K562 (cell line): ENCODE data around the gene C16orf96. TPM values are rescaled to one million over a fixed set of nuclear protein-coding genes. Genes with fewer than 3 reads are reported as not detected.

Source experiments
- CBFA2T3 ChIP-seq: fragments of 450-650 bp; IDR thresholded peaks from 2 replicates; pipeline ENCODE4 v1.6.1; 2017
- CHD7 ChIP-seq: fragments of 200-600 bp; sonication (generic); IDR thresholded peaks from one replicate; pipeline ENCODE4 v1.6.1; 2012; ENCODE audit warnings: mild to moderate bottlenecking, low read depth, low read length, inconsistent platforms
- NR1H2 ChIP-seq: sonication (generic); formaldehyde crosslinking; IDR thresholded peaks from 2 replicates; pipeline ENCODE4 v1.4.0; 2020; ENCODE audit warnings: mild to moderate bottlenecking, missing genetic modification reagents
- ZBTB11 ChIP-seq, 3 experiments: fragments of 200-800 bp in 1 of 3; fragments of 250-450 bp in 1 of 3; fragments of 450-650 bp in 1 of 3; sonication (Bioruptor Pico) in 1 of 3; sonication (Bioruptor generic) in 1 of 3; formaldehyde crosslinking in 1 of 3; IDR thresholded peaks; 2 replicates each; pipeline versions ENCODE4 v1.6.1 to v1.8.0; 2016 to 2022; ENCODE audit warnings: mild to moderate bottlenecking in 2 of 3, missing genetic modification characterization in 2 of 3, missing compliant biosample characterization in 1 of 3, moderate library complexity in 1 of 3
- ZNF23 ChIP-seq: fragments of 250-450 bp; sonication (Bioruptor Pico); IDR thresholded peaks from 2 replicates; pipeline ENCODE4 v1.4.0; 2020; ENCODE audit warnings: mild to moderate bottlenecking
- polyA plus RNA-seq, 8 experiments: library from polyadenylated mRNA; depleted of rRNA in 4 of 8; stranded (reverse) in 5 of 8; unstranded in 3 of 8; fragments of >200 nt; fragmentation: Nextera tagmentation in 2 of 8; fragmentation: Illumina TruSeq in 1 of 8; extraction: Ambion mirVana in 2 of 8; extraction: Trizol in 1 of 8; gene quantifications; 2 replicates each; pipeline versions ENCODE4 v1.2.1 to v1.2.3, GENCODE V29; 2011 to 2014; ENCODE audit warnings: inconsistent platforms in 1 of 8, missing spikeins in 1 of 8
- total RNA-seq, 7 experiments: library from RNA; depleted of rRNA in 6 of 7; stranded (reverse); fragments of >200 nt in 6 of 7; fragmentation: Illumina TruSeq in 2 of 7; extraction: Trizol in 2 of 7; gene quantifications; 2 replicates each; pipeline versions ENCODE4 v1.2.1 to v1.2.3, GENCODE V29; 2011 to 2021; ENCODE audit warnings: low replicate concordance in 1 of 7
- TF ChIP-seq, protein P1 (sequence below): fragments of 250-450 bp; sonication (Bioruptor Pico); IDR thresholded peaks from 2 replicates; pipeline ENCODE4 v1.4.0; 2020; ENCODE audit warnings: mild to moderate bottlenecking
- TF ChIP-seq, protein P2 (sequence below): IDR thresholded peaks from 2 replicates; pipeline ENCODE4 v1.6.1; 2012; ENCODE audit warnings: low read depth, low read length, improper control_type of control experiment, borderline replicate concordance

C16orf96 gene
- total and polyA plus RNA-seq, 9 of the 15 experiments (the other 6 are each of a cell fraction or from before 2014, with no cell fraction given): not detected

DNA sequence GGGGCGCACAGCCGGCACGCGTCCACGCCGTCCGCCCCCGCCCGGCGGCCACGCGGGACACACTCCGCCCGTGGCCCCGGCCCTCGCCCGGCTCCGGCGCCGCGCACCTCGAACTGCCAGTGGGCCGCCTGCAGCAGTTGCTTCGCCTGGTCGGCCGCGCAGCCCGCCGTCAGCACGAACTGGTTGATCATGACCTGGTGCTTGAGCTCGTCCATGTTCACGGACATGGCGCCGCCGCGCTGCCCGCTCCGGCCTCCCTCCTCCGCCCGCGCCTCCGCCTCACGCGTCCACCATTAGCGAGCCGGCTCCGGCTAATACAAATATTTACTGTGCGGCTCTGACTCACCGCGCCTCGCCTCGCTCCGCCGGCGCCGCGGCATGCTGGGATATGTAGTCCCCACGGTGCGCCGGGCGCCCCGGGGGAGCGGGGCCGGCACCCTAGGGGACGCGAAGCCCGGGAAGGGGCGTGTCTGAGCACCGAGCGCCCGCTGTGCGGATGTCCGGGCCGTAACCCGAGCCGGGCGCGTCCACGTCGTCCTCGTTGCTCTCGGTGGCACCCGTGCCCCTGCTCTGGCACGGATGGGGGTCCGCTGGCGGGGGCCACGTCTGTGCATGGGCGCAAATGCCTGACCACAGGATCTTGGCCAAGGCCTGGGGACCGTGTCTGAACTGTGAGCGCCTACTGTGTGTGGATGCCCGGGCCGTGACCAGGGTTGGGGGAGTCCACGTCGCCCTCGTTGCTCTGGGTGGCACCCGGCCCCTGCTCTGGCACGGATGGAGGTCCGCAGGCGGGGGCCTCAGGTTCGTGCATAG is 58.6 kb downstream of the C16orf96 start, which contains the start of gene UBALD1 (continued):
- TF ChIP-seq CHD7: no peak
- TF ChIP-seq, protein P1, sequence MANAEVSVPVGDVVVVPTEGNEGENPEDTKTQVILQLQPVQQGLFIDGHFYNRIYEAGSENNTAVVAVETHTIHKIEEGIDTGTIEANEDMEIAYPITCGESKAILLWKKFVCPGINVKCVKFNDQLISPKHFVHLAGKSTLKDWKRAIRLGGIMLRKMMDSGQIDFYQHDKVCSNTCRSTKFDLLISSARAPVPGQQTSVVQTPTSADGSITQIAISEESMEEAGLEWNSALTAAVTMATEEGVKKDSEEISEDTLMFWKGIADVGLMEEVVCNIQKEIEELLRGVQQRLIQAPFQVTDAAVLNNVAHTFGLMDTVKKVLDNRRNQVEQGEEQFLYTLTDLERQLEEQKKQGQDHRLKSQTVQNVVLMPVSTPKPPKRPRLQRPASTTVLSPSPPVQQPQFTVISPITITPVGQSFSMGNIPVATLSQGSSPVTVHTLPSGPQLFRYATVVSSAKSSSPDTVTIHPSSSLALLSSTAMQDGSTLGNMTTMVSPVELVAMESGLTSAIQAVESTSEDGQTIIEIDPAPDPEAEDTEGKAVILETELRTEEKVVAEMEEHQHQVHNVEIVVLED (CRISPR knock-in tag): peak; percentile 86
- peak in 2 of 3 experiments; percentile 82 to 95; a peak in 5 of 6 replicates for TF ChIP-seq ZBTB11 (CRISPR knock-in tag; IDR thresholded peaks at IDR 0.05)
- TF ChIP-seq, protein P2, sequence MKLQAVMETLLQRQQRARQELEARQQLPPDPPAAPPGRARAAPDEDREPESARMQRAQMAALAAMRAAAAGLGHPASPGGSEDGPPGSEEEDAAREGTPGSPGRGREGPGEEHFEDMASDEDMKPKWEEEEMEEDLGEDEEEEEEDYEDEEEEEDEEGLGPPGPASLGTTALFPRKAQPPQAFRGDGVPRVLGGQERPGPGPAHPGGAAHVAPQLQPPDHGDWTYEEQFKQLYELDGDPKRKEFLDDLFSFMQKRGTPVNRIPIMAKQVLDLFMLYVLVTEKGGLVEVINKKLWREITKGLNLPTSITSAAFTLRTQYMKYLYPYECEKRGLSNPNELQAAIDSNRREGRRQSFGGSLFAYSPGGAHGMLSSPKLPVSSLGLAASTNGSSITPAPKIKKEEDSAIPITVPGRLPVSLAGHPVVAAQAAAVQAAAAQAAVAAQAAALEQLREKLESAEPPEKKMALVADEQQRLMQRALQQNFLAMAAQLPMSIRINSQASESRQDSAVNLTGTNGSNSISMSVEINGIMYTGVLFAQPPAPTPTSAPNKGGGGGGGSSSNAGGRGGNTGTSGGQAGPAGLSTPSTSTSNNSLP: no peak
- TF ChIP-seq NR1H2 (CRISPR knock-in tag): no peak
- TF ChIP-seq ZNF23 (CRISPR knock-in tag): no peak
- no peak for TF ChIP-seq CBFA2T3
